Measurements from ENCODE around the gene MAPK7. TPM values are rescaled to one million over a fixed set of nuclear protein-coding genes. Genes with fewer than 3 reads are reported as not detected.

Gene MAPK7
- polyA plus RNA-seq, 1 donor: 23.5 TPM

DNA sequence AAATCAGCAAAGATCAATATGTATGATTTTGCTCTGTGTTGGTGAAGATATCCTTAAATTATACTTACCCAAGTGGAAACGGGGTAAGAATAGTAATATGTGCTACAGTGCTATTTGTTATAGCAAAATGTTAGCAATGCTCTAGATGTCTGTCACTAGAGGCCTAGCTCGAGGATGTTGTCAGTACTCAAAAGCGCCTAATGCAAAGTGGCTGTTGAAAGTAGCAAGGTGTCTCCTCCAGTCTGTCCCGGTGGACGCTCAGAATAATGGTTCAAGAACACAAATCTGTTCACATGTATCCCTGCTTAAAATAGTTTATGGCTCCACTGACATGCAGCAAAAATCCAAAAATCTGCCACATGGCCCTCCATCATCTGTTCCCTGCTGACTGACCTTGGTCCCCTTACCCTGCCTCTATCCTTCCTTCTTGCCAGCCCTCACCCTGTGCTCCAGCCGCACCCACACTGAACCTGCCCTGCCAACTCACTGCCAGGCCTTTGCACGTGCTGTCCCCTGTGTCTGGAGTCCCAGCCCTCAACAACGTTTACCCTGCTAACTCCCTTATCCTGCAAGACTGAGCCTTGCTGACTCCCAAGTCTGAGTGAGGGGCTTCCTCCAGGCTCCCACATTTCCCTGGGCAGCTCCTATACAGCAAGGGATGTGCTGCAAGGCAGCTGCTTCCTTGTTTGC is 23.2 kb downstream of the MAPK7 start:
- no peak for DNase-seq

GRCh38 chr17:19402171-19402570 is 23.9 kb downstream of the MAPK7 start:
- DNase-seq: no peak

DNA sequence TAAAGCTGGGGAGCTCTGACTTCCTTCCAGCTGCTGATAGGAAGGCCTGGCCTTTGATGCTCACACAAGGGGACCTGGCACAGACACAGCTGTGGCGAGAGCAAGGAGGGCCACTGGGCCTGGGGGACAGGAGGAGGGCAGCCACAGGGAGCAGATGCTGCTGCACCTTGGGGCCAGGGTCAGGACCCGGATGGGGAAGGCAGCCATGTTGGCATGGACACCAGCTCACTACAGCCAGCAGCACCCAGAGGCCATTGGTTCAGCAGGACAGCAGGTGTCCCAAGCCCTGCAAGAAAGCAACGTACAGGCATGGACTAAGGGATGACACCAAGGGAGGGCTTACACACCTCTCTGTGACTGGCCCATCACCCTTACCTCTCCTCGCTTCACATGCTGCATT is 24.7 kb downstream of the MAPK7 start:
- DNase-seq: no peak

- no peak for DNase-seq
Measured at GRCh38 chr17:19404264-19404663, 26.0 kb downstream of the MAPK7 start.

DNA sequence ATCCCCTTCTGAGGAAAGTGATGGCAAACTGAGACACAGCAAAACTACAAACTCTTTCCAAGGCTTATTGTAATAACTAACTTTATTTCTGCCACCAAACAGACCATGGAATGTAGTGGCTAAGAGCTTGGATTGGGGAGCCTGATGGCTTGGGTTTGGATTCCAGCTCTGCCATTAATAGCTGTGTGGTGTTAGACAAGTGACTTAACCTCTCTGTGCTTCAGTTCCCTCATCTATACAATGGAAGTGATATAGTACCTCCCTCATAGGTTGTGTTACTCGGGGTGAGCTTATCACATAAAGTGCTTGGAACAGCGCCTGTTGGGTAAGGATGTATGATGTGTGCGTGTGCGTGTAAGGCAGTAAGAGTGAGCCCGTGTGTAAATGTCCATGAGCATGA is 26.8 kb downstream of the MAPK7 start:
- DNase-seq: no peak

- DNase-seq: no peak
Measured at GRCh38 chr17:19407601-19408345, 29.5 kb downstream of the MAPK7 start.

- DNase-seq: no peak
Measured at GRCh38 chr17:19408346-19408710, 30.0 kb downstream of the MAPK7 start.

DNA sequence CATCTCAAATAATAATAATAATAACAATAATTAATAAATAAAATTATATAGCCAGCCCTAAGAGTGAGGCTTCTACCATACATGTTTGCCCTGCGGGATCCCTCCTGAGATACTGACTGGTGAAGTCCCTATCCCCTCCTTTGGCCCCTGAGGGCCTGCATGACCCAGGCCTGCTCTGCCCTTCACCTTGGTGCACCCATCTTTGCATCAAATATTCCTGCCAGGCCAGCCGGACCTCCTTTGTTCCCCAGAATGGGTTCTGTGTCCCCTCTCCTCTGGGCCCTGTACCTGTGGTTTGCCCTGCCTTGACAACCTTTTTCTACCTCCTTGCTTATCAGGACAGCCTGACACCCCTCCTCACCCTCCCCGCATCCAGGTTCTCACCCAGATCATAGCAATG is 30.8 kb downstream of the MAPK7 start:
- no peak for DNase-seq

GRCh38 chr17:19409509-19409908 is 31.2 kb downstream of the MAPK7 start:
- DNase-seq: no peak

DNA sequence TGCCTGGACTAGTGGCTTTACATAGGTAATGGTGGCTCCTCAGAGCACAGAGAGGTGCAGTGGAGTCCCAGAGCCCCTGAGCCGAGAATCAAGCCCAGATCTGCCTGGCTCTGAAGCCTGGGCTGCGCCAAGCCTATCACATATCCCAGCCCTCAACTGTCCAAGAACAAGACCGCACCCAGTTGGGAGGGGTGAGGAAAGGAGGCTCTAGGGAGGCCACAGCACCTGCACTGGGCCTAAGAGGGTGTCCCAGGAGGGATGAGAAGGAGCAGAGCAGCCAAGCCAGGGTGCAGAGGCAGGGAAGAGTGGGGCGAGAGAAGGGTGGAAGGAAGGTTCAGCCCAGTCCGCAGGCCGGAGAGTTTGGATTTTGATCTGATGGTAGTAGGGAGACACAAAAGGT is 31.8 kb downstream of the MAPK7 start:
- no peak for DNase-seq

GRCh38 chr17:19410875-19411620 is 32.8 kb downstream of the MAPK7 start, which contains the start of gene RNF112:
Gene RNF112, plus strand, starts transcription at chr17:19411232. Its CDS starts 177 bp downstream, at chr17:19411409.
- DNase-seq: peak; percentile 48

DNA sequence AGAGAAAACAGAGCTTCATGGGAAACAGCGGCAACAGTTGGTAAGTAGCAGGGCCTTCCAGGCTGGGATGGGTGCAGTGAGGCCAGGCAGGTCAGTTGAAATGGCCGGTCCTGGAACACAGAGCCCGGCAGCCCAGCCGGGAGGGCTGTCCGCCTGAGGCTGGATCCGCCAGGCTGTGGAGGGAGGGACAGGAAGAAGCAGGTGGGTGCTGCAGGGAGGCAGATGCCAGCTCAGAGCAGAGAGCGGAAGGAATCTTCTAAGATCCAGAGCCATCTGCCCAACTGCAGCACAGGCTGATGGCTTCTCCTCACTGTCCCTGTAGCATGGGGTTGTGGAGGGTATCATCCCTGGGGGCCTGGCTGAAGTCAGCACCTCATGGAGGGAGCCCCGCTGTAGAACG is 33.3 kb downstream of the MAPK7 start:
- DNase-seq: peak; percentile 34

GRCh38 chr17:19412510-19412909 is 34.2 kb downstream of the MAPK7 start:
- DNase-seq: no peak

- DNase-seq: no peak
Measured at GRCh38 chr17:19412984-19413383, 34.7 kb downstream of the MAPK7 start.

GRCh38 chr17:19413761-19414160 is 35.5 kb downstream of the MAPK7 start:
- DNase-seq: no peak

DNA sequence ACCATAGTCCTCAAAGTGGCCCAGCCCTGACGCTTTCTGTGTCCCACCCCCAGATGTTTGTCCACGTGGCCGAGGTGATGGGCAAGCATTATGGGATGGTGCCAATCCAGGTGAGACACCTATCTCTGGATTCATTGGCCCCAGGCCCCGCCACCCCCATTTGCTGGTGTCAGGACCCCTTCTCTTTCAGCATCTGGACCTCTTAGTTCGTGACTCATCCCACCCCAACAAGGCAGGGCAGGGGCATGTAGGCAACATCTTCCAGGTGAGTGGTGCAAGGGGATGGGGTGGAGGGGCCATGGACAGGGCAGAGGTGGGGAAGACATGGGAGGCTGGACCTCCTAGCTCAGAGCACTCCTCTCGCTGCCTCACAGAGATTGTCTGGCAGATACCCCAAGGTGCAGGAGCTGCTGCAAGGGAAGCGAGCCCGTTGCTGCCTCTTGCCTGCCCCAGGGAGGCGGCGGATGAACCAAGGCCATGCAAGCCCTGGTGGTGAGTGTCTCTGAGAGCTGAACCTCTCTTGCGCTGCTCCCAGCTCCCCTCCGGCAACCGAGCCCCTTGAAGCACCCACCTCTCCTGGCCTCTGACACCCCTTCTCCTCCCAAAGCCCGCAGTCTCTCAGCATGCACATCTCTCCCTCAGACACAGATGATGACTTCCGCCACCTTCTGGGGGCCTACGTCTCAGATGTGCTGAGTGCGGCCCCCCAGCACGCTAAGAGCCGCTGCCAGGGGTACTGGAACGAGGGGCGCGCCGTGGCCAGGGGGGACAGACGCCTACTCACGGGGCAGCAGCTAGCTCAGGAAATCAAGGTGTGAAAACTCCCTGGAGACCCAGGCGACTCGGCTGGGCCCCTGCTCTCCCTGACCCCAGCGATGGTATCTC is 36.3 kb downstream of the MAPK7 start:
- no peak for DNase-seq

- DNase-seq: no peak
Measured at GRCh38 chr17:19415311-19415710, 37.0 kb downstream of the MAPK7 start.

DNA sequence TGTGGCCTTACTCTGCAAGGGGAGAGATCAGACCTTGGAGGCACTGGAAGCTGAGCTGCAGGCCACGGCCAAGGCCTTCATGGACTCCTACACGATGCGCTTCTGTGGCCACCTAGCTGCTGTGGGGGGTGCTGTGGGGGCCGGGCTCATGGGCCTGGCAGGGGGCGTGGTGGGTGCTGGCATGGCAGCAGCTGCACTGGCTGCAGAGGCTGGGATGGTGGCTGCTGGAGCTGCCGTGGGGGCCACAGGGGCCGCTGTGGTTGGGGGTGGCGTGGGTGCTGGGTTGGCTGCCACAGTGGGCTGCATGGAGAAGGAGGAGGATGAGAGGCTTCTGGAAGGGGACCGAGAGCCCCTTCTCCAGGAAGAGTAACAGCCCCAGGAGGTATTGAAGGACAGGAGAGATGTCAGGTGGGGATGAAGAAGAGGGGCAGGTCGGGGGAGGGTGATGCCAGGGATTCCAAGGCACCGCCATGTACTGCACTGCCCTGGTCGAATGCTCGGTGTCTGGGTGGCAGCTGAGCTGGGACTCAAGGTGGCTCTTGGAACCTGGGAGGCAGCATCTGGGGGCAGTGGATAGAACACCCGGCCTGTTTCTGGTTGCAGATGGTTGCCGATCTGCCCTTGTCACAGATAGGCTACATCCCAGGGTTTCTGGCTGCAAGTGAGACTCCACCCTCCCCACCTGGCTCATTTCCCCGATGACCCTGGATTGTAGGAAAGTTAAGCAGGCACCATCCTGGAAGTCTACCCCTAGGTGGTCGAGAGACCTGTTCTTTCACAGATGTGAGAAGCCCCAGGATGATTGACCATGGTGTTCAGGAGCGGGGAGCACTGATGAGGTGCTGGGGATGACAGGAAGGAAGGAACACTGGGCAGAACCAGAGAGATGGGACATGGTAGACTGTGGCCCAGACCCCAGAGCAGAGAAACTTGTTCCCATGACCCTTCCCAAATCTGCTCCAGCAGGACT is 37.8 kb downstream of the MAPK7 start:
- DNase-seq: no peak

DNA sequence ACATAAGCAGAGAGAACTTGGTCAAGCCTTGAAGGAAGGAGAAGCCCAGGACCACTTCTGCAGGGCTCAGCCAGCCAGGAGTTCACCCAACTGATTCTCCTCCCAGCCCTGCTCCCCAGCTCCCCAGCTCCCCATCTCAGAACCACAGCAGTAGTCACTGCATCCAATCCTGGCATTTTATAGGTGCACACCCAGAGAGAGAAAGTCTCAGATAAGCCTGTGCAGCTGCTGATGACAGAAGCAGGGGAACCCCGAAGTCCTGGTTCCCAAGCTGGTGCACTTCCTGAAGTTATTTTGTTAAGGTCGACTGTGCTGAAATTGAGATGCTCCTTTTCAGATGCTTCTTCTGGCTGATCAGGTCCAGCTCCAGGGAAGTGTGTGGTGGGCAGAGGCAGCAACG is 39.3 kb downstream of the MAPK7 start:
- no peak for DNase-seq

GRCh38 chr17:19418251-19418992 is 40.1 kb downstream of the MAPK7 start:
- DNase-seq: no peak

DNA sequence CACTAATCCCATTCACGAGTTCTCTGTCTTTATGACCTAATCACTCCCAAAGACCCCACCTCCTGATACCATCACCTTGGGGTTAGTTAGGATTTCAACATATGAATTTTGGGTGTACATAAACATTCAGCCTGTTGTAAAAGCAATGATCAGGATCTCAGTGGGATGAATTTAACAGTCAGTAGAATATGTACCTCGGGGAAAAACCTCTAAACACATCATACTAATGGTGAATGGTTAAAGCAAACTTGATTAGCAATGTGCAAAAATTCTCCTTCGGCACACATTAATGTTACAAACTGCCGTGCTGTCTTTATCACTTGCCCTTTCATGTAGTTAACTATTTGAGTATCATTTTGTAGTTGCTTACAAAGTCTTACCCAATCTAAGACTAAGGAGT is 42.9 kb downstream of the MAPK7 start:
- no peak for DNase-seq

All from hindlimb muscle (tissue), 1 donor.